ENCODE data around the gene GSG1L.
"Not testable (repeated sequence)": the region's sequence is repeated elsewhere in the genome, so short reads cannot be mapped to it uniquely, and the experiment has no call there.

The GSG1L gene

GRCh38 chr16:27980076-27980775 is 83.3 kb downstream of the GSG1L start:
- no peak overlapping the region for H3K27ac ChIP-seq
- TF ChIP-seq ZFX (IDR thresholded peaks at IDR 0.05) = no peak
- TF ChIP-seq CTCF (conservative IDR thresholded peaks at IDR 0.05) = no peak

DNA sequence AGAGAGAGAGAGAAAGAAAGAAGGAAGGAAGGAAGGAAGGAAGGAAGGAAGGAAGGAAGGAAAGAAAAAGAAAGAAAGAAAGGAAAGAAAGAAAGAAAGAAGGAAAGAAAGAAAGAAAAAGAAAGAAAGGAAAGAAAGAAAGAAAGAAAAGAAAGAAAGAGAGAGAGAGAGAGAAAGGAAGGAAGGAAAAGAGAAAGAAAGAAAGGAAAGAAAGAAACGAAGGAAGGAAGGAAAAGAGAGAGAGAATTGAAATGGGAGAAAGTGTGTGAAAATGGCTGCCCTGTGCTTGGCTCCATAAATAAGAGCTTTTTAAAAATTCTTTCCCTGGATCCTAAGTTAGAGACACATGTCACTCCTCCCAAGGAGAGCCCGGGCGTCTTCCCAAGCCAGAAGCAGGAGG is 83.8 kb downstream of the GSG1L start:
- not testable (repeated sequence) for H3K27ac ChIP-seq

DNA sequence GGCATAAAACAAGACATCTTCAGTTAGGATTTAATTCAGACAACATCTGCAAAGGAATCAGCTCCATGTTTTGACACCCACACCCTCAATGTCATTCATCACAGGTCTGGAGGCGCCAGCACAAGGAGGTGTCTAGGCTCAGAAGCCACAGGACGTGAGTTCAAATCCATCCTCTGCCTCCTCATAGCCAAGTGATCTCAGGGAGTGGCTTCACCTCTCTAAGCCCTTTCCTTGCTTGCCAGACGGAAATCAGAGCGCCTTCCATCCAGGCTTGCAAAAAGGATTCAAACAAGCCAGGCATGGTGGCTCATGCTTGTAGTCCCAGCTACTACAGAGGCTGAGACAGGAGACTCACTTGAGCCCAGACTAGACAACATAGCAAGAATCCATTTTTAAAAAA is 84.6 kb downstream of the GSG1L start:
- TF ChIP-seq ZFX (IDR thresholded peaks at IDR 0.05) (no peak), CTCF (conservative IDR thresholded peaks at IDR 0.05) (no peak)
- no peak overlapping the region for H3K27ac ChIP-seq

- H3K27ac ChIP-seq = no peak overlapping the region
- TF ChIP-seq ZFX (IDR thresholded peaks at IDR 0.05) (no peak), CTCF (conservative IDR thresholded peaks at IDR 0.05) (no peak)
These were observed 85.5 kb downstream of the GSG1L start for GRCh38 chr16:27977966-27978365.

- TF ChIP-seq CTCF (conservative IDR thresholded peaks at IDR 0.05) = no peak
These were observed 86.5 kb downstream of the GSG1L start for GRCh38 chr16:27976990-27977389.

GRCh38 chr16:27974896-27975540 is 88.5 kb downstream of the GSG1L start:
- TF ChIP-seq CTCF (conservative IDR thresholded peaks at IDR 0.05) = no peak
- TF ChIP-seq ZFX (IDR thresholded peaks at IDR 0.05) = no peak
- no peak overlapping the region for H3K27ac ChIP-seq

More at GRCh38 chr16:27976990-27977389, 86.5 kb downstream of the GSG1L start:
- no peak overlapping the region for H3K27ac ChIP-seq

GRCh38 chr16:27973678-27974077 is 89.8 kb downstream of the GSG1L start:
- no peak for TF ChIP-seq CTCF (conservative IDR thresholded peaks at IDR 0.05)
- no peak for TF ChIP-seq ZFX (IDR thresholded peaks at IDR 0.05)
- no peak overlapping the region for H3K27ac ChIP-seq

- TF ChIP-seq ZFX (IDR thresholded peaks at IDR 0.05) (no peak), CTCF (conservative IDR thresholded peaks at IDR 0.05) (peak; percentile 88)
- H3K27ac ChIP-seq = no peak overlapping the region
These were observed 91.0 kb downstream of the GSG1L start for GRCh38 chr16:27972500-27972899.

Measured in C4-2B (cell line).